ENCODE measurements around the gene GGACT.

GRCh38 chr13:100561599-100562204, 26.9 kb downstream of the GGACT start:
- no peak for TF ChIP-seq CTCF (IDR thresholded peaks at IDR 0.05; ENCODE audit: poor library complexity, severe bottlenecking)
- TF ChIP-seq SMC3 (conservative IDR thresholded peaks at IDR 0.05; ENCODE audit: poor library complexity), result no peak
- TF ChIP-seq MXI1 (conservative IDR thresholded peaks at IDR 0.05; ENCODE audit: poor library complexity, severe bottlenecking), result no peak

All from neural cell (in vitro differentiated cells).